ENCODE results near the gene ADK.

ADK gene

DNA sequence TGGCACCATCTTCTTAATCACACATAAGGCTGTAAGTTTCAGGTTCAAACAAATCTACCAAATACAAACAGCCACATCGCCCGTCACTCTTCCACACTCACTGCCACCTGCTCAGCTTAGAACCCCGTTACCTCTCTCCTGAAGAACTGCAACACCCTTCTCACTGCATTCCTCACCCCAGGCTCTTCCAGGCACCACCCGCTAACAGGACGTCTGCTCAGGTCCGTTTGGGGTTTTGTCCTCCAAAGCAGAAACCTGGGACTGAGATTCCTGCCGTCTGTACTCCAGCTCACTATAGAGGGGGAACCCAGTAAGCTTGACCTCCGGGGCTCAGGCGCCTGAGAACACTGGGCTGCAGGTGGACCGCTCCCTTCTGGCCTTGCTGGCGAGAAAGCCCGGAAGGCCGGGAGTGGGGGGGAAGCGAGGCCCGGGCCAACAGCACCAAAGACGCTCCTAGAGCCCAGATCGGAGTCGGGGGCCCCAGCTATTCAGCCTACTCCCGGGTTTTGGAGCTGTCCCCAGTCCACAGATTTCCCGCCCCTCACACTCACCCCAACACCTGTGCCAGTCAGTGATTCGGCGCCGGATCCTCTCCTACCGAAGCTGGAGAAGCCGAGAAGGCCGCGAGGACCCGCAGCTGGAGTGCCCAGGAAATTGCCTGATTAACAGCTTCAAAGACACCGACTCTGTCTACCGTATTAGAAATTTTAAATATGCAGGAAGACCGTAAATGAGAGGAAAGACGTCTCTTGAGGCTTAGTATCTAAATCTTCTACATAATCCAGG, 624 bp upstream of the ADK start, which contains the start of gene AP3M1:
Gene AP3M1, minus strand, starts transcription at position 625 of the 786 bp plus-strand sequence. CDS start 12,449 bp downstream, outside the sequence.
- DNase-seq: peak; percentile 80

DNA sequence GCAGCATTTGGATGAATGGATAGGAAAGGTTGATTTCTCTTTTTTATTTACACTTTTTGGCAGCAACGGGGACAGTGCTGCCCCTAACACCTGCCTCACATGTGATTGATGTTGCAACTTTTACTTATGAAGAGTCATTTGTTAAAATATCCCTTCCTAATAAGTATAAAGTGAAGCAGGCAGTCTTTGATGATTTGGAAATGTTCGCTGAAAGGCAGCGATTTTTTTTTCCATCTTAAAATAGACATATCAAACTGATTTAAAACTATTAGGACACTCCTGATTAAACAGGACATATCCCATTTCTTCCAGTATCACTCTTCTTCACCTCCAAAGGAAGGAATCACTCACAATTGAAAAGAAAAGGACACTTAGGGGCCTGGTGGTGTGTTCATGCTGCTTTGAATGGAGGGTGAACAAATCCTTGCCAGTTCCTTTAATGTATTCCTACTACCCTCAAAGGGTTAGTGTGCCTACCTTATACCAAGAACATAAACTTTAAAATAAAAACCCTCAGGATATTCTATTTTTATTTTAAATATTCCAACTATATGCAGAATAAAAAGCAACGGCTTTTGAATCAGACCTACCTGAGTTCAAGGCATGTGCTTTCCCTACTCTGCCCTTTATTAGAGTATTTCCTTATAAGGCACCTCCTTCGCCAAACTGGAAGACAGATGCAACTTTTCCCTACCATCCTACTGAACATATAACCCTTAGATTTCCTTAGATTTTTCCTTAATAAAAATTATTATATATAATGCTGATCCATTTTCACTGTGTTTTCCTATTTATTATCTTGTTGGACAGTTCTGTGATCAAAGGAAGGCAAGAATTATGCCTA, 1.1 kb downstream of the ADK start:
- no peak for DNase-seq

DNA sequence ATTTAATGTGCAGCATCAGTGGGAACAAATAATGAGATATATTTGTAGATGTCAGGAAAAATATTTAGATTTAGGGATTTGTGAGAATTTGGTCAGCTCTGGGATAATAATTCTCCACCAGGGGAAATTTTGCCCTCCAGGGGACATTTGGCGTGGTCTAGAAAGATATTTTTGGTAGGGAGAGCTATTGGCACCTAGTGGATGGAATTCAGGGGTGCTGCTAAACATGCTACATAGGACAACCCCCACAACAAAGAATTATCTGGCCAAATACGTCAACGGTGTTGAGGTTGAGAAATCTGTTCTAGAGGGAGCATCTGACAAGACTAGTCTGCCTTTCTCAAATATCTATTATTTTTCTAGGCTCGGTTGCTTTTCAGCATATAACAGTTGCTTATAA, 2.1 kb downstream of the ADK start:
- DNase-seq: no peak

DNA sequence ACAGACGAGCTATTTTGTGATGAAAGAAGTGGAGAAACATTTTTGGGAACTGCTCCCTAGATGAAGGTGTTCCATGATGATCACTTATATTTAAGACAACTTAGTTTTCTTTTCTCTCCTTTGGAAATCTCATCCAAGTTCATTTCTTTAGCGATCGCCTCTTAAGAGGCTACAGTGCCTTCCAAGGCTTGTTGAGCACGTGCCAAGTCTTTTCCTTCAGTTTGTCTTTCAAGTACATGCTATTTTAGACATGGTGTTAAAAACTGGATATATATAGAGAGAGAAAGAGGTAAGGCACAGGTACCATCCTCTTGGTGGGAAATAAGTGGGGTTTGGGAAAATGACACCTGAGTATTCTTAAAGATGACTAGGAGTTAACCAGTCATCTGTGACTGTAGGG, 2.7 kb downstream of the ADK start:
- no peak for DNase-seq

DNA sequence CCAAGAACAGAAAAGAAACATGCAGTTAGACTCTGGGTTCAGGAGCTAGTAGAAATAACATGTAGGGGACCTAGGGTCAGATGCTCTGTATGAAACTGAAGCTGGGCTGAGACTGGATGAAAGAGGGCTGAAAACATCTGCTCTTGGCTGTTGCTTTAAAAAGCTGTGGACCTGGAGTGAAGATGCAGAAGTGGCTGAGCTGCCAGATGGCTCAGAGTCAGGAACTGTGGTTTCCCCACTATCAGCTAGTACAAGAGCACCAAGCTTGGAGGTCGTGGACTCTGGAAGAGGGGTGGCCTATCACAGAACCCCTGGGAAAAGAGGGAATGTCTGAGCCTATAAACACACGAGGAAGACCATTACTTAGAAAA, 5.9 kb downstream of the ADK start:
- DNase-seq: no peak

DNA sequence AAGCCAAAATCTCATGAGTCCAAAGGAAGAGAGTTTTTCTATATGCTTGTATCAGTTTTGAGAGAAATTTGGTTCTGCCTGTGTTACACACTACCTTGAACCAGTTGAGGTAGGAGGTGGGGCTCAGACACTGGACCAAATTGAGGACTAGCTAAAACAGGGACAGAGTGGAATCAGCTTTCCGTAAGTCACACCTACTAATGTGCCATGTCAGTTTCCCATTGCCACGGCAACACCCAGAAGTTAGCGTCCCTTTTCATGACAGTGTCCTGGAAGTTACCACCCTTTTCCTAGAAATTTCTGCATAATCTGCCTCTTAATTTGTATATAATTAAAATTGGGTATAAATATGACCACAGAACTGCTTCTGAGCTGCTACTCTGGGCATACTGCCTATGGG, 9.0 kb downstream of the ADK start:
- DNase-seq: no peak

DNA sequence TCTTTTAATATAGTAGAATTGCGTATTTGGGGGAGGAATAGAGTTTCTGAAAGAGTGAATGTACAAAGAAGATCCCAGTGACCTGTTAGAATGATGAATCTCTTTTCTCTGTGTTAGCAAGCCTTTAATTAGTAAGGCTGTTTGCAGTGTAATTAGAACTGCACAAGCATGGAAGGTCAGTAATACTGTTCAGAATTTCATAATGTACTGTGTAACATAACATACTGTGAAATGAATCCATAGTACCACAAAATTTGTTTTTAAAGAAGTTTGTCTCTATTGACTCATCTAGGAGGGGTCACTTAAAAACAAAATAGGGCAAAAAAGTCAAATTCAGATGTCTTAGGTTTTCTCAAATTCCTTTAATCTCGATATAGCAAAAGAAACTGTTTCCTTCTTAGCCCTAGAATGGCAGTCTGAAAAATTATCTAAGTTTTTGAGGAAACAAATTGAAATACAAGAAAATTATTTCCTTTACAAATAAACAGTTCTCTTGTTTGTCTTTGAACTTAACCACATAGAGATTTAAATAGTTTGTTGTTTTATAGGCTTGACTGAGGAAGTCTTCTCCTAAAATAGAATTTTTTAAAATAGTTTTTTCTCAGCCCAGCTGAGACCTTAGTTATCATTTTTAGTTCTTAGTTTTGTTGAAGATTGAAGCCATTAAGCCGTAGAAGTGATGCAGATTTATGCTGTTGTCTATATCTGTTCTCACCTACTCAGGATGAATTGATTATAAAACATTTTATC, 12.5 kb downstream of the ADK start:
- DNase-seq: no peak

DNA sequence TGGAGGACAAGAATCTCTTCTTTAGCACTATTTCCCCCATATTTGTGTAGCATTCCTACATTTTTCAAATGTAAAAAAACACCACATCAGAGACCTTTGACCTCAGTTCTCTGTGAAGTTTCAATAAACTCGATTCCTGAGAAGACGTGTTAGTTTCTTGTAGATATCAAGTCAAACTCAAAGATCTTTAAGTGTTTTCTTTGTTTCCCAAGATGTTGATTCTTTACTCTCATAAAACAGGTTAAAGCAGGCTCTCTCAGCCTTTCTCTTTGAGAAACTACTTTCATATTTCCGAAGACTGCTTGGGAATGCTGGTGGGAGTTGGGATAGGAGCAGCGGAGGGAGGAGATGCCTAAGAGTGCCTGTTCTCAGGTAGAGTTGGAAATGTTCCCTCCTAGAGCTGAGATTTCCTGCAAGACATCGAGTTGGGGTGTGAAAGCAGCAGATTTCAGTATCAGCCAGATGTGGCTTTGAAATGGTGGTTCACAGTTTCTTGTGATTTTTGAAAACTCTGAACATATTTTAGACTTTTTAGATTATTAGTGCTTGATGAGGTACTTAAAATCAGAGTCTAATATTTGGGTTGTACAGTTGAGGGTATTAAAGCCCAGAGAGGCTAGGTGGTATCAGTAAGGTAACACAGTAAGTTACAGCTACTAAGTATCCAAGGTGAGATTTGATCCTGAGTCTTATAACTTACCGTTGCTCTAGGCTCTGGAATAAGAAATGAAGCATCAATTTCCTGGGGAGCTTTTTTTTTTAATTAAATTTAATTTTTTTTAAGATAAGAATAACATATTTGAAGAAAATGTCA, 13.9 kb downstream of the ADK start:
- DNase-seq: no peak

DNA sequence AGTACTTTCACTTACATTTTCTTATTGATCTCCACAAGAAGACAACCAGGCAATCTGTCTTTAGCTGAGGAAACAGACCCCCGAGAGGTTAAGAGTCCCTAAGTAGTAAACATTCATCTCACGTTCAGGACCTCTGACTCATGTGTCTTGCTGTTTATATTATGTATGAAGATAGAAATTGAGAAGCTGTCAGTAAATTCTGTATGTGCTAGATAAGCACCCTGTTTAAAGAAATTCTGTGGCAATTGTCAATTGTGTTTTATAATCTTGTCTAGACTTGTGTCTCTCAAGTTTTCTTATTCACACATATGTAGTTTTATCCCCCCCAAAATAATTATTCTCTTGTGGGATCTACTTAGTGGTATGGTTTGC, 14.5 kb downstream of the ADK start:
- DNase-seq: no peak

DNA sequence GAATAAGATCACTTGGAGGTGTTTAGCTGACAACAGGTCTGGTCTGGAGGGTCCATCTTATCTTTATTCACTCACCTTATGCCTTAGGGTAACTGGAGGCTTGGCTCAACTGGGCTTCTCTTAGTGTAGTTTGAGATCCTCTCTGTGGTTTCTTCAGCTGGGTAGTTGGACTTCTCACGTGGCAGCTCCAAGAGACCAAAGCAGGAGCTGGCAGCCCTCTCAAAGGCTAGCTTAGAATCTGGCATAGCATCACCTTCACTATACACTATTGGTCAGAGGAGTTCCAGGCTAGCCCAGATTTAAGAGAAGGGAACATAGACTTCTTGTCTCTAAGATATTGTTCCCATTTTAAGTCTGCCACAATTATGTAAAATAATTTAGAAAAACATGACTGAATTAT, 16.4 kb downstream of the ADK start:
- DNase-seq: no peak

DNA sequence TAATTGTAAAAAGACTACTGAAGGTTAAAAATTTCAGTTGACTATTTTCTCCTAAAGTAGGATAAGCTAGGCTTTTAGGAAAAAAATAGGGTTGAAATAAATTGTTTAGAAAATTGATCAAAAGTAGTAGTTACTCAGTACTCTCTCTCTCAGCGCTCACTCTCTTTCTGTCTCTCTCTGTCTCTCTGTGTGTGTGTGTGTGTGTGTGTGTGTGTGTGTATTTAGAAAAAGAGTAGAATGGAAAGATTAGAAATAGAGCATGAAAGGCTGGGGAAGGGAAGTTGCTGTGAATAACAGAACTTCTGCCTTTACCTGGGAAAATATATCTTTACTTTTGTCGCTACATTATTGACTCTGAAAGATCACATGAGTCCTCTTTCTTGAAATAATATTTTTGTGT, 20.6 kb downstream of the ADK start:
- no peak for DNase-seq

DNA sequence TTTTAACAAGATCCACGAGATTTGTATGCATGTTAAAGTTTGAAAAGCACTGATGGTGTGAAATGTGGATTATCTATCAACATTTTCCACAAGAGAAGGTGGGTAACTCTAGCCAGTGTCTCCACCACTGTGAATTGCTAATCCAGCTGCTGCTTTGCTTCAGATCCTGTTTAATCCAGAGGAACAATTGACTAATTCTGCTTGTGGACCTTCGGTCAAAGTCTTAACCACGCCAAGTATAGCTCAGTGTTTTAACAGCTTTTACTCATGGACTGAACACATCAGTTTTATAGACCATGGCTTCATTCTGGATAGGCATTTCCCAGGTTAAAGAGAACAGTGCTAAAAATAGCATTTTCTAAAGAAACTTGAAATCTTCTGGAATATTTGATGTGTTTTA, 23.5 kb downstream of the ADK start:
- no peak for DNase-seq

DNA sequence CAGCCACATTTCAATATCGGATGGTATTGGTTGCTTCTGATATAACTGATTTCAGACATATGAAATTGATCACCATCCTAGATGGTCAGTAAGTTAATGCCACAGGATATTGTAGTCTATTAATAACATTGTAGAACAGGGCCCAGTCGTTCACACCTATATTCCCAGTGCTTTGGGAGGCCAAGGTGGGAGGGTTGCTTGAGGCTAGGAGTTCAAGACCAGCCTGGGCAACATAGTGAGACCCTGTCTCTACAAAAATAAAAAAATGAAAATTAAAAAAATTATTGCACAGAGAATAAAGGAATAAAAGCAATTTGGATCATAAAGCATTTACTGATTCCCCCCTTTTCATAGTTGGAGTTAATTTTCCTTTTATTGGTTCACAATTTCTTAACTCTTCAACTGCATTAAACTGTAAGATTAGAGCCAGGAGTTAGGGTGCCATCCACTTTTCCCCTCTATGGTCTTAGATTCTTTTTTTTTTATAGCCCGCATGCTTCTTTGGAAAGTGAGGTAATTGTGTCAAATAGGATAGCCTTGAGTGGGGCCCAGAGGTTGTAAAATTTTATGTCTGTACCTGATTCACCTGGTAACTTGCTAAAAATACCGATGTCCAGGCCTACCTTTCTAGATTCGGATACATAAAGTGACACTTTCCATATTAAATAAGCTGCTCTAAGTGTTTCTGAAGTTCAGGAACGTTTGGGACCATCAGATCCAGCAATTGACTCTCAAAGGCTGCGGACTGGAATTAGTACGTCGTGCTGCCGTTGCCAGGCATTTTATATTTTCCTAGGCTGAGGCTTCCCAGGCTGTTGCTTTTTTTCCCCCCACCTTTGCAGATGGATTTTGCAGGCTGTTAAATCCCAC, 24.7 kb downstream of the ADK start:
- no peak for DNase-seq

DNA sequence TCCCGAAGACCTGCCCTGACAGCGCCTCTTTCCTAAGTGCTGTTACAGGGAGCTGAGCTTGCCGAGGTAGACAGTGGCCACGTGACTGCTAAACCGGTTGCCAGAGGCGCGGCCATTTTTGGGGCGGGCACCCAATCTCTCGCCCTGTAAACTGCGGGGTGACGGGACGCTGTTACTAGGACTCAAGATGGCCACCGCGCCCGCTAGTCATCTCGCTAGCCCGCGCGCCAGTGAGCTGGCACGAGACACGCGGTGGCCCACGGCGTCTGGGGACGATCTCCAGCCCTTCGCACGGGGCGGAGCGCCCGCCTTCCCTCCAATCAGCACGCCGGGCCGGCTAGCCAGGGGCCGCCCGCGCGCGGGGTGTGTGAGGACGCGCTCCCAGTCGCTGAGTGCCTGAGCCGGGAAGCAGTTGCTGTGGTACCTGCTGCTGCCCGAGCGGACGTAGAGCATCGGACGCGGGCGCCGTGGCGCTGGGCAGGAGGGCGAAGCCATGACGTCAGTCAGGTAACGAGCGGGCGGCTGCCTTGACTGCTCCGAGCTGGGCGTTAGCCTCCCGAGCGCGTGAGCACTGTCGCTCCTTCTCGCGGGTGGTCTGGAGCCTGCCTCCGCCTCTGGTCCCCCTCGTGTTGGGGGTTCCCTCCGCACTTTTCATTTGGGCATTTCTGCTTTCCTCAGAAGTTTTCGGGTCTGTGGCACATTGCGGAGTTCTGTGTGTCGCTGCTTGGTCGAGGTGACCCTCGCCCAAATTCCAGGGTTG, 25.5 kb downstream of the ADK start:
- DNase-seq: peak; percentile 94

DNA sequence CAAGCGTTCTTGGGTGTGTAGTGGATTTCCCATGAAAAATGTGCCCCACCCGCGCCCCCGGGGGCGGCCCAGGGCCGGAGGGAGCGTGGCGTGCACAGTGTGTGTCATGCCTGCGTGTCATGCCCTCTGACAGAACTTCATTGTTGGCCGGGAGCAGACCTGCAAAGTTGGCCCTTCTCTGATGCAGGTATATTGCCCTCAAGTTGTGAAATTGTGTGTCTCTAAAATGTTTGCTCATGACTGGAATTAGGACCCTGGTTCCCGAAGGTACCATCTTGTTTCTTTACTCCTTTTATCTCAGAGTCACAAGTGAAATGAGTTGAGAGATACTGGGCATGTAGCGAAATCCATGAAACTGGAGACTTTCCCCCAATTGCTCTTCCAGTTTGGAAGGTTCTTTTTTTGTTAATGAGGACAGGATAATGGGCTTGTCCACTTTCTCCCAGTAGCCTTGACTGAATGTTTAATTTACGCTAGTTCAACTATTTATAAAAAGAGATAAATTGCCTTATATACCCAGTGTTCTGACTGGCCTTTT, 26.2 kb downstream of the ADK start:
- no peak for DNase-seq

DNA sequence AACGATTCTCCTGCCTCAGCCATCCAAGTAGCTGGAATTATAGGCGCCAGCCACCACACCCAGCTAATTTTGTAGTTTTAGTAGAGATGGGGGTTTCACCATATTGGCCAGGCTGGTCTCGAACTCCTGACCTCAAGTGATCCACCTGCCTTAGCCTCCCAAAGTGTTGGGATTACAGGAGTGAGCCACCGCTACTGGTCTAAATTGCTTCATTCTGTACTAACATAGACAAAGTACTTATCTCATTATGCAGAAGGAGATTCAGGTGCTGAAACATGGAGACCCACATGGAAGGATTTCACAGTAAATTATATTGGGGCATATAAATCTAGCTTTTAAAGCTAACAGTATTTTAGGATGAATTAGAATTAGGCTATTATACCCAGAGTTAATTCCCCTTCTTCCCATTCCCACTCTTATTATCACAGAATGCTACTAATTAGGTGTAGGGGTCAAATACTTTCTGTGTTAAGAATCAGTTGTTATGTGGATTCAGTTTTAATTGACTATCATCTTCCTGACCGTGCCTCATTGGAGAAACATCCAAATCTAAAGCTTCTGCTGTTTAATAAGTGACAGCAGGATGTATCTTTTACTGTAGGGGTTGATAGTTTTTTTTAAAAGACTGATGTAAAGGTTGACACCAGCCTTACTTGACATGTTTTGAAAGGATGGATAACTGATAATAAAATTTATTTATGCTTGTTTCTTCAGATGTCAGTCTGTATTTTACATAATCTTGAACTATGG, 27.2 kb downstream of the ADK start:
- no peak for DNase-seq

DNA sequence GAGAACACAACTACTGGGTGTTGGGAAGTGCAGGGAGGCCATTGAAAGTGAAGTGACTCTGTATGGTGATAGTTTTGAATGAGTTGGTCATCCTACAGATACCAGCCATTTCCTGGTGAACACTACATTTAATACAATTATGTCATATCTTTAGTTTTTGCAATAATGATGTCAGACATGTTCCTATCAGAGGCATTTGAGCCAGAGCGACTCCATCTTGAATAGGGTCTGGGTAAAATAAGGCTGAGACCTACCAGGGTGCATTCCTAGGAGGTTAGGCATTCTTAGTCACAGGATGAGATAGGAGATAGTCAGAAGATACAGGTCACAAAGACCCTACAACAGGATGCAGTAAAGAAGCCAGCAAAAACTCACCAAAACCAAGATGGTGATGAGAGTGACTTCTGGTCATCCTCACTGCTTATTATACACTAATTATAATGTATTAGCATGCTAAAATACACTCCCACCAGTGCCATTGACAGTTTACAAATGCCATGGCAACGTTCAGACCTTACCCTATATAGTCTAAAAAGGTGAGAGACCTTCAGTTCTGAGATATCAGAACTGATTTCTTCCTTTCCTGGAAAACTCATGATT, 28.2 kb downstream of the ADK start:
- no peak for DNase-seq

DNA sequence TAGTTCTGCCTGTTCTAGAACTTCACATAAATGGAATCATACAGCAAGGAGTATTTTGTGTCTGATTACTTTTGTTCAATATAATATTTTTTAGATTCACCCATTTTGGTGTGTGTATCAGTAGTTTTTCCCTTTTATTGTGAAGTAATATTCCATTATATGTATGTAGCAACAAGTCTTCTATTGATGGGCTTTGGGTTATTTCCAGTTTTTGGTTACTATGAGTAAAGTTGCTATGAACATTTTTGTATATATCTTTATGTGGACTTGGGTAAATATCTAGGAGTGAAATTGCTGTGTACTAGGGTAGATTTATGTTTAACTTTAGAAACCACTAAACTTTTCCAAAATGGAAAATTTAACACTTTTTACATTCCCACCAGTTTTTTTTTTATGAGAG, 35.7 kb downstream of the ADK start:
- DNase-seq: no peak

DNA sequence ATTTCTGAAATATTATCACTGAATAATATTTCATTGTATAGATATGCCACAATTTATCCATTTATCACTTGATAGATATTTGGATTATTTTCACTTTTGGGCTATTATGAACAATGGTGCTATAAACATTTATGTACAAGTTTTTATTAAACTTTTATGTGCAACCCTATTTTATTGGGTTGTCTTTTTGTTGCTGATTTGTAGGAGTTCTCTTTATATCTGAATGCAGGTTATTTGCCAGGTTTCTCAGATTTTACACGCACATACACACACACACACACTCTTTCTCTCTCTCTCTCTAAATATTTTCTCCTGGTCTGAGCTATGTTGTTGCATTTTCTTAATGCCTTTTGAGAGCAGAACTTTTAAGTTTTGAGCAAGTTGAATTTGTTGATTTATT, 36.2 kb downstream of the ADK start:
- no peak for DNase-seq

All from amniotic stem cell (primary cell).